Stimulated activated naive CD4-positive, alpha-beta T cell (primary cell): ENCODE results near the gene NRL.
"Not testable (repeated sequence)": the region's sequence is repeated elsewhere in the genome, so short reads cannot be mapped to it uniquely, and the experiment has no call there.

Source experiments
- DNase-seq, 6 experiments: peaks; one replicate each; lab custom pipeline; 2025; lab: John Stamatoyannopoulos, UW

The NRL gene

DNA sequence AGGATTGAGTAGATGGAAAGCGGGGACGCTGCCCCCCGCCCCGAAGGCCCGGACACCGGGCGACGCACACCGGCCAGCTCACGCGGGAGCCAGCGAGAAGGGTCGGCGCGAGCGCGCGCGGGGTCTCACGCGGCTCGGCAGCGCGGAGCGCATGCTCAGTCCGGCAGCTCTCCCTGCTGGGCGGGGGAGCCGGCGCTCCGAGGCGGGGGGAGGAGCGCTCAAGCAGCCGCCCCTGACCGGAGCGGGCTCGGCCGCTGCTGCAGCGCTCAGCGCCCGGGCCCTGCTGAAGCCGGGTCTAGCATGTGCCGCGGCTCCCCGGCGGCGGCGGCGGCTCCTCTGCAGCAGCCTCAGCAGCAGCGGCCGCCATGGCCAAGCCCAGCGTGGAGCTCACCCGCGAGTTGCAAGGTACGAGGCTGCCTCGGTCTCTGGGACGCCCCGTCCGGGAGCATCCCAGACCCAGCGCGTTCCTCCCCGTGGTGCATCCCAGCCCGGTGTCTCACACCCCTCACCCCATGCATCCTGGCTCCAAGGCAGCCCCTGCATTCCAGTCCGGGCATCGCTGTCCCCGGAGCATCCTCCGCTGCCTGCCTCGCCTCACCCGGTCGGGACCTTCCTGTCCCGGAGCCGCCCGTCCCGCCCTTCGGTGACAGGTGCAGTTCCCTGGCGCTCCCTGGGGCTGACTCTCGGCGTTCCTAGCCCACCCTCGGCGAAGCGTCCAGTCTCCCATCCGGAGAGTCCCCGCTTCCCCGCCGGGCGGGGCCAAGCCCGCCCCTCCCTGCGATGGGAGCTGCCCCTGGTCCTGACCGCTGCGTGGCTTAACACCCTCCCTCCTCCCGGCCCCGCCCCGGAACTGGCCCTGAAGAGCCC, 62.7 kb downstream of the NRL start, which contains the start of gene CARMIL3:
TSS of gene CARMIL3 (plus strand) at position 221 of the 867 bp plus-strand sequence. CDS start at position 366, 145 bp downstream.
- DNase-seq = peak; percentile 16 to 61 (median 49)

DNA sequence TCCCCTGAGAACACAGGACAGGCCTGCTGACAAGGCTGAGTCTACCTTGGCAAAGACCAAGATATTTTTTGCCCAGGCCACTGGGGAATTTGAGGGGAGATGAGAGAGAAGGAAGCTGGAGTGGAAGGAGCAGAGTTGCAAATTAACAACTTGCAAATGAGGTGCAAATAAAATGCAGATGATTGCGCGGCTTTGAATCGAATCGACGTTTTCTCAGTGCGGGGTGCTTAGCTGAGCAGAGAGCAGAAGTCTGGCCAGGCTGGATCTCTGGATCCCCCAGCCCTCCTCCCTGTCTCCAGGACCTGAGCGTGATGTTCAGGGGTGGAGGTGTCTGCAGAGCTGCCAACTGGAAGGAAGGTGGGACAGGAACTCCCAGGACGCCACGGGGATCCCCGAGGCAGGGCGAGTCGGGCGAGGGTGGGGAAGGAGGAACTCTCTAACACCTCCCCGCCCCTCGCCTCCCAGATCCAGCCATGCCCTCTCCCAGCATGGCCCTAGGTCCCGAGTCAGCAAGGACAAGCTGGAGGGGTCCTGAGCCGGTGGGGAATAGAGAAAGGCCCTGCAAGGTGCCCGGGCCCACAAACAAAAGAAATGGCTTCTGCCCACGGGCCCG, 63.5 kb downstream of the NRL start:
- peak in 2 of 6 experiments; percentile 13 to 32 for DNase-seq

DNA sequence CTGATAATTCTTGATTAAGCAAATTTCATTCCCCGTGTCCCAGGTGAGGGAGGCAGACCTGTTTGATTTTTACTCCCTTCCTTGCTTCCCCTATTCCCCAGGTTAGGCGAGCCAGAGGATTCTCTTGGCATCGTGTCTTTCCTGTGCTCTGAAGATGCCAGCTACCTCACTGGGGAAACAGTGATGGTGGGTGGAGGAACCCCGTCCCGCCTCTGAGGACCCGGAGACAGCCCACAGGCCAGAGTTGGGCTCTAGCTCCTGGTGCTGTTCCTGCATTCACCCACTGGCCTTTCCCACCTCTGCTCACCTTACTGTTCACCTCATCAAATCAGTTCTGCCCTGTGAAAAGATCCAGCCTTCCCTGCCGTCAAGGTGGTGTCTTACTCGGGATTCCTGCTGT, 64.0 kb downstream of the NRL start:
- DNase-seq = not testable (repeated sequence)

DNA sequence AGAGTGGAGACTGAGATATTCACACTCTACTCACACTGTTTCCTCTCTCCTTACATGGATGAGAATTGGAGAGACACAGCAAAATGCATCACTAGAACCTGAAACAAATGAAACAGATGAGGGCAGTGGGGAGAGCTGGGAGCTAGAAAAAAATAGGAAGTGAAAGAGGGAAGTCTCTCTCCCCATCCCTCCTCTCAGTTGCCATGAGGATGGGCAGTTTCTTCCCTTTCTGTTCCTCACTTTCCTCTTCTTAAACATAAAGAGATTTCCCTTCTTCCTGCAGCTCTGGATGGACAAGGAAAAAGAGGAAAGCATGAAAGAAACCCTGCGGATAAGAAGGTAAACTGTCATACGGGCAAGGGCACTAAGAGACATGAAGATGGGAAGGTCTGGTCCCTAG, 65.7 kb downstream of the NRL start:
- not testable (repeated sequence) for DNase-seq

DNA sequence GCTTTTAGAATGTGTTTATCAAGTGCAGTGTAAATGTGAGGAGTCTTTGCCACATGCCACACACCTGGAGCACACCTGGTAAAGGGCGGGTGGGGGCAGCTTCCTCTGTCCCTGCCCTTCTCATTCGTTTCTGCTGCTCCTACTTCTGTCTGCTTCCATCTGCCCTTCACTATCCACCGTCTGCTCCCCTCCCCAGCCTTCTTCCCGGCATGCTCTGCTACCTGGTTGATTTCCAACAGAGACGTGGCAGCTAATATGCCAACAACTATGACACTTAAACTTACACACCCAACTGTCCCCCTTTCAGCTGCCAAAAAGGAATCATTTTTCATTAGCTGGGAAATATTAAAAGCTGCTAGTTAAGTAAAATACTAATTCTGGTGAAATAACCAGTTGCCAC, 72.0 kb downstream of the NRL start:
- no peak for DNase-seq

DNA sequence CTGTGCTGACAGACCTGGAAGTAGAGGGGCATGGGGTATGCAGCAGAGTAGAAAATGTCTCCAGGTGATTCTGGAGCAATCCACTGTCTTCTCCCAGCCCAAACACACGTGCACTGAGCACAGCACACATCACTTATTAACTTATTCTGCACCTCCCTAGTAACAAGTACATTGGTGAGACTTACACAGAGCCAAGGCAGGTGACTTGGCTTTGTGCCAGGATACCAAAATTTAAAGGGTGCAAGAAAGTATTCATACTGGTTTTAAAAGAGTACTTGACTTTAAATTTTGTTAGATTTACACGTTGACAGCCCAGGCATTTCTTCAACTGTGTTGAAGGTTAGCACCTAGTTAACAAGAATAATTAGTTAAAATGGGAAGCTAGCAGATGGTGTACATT, 74.1 kb downstream of the NRL start:
- DNase-seq = no peak

DNA sequence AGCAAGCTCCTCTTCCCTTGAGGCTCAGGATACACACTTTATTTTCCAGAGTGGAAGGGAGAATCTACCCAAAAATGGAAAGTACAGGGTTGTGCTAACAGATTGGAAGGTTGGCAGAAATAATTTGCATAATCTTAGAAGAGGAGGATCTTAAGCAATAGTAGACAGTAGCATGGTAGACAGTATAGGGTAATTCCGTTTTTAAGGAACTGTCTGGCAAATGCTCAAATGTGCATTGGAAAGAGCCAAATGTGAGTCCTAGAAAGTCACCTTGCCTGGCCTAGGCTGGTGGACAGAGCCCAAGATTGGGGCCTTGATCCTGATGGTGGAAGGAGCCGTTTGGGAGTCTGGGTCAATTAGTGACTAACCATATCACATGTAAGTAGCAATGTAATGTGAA, 76.1 kb downstream of the NRL start:
- DNase-seq = no peak

DNA sequence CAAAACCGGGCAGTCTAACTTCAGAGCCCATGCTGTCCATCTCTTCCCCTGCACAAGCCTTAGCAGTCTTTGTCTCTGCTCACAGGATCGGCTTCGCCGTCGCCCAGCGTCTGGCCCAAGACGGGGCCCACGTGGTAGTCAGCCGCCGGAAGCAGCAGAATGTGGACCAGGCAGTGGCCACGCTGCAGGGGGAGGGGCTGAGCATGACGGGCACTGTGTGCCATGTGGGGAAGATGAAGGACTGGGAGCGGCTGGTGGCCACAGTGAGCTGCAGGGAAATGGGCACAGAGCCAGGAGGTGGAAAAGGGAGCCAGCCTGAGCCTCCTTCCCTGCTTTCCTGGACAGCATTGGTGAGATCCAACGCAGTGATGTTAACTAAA, 77.1 kb downstream of the NRL start:
- no peak for DNase-seq

DNA sequence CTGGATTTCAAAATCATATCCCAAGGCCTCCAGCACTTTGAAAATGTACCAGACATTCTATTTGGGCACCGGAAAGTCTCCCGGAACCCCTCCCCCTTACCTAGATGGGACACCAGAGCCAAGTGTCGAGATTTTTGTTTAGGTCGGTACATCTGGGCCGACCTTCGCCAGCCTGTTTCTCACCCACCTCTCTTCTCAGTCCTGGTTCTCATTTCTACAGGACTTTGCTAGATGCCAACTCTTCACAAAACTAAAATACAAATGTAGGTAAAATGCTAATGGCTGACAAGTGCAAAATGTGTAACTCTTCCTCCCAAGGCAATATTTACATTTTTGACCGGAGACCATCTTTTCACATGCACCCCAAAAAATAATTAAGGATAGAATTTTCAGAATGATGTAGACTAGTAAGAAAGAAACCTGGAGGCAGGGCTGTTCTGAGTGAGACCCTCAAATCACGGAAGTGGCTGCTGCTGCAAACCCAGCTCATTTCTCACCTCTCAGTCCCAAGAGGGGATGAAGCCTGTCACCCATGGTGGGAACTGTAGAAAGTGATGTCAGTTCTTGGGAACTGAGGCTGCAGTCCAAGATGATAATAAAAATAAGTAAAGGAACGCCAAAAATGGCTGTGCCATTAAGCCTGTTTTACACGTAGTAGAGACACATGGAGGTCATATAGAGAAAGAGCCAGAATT, 77.6 kb downstream of the NRL start:
- not testable (repeated sequence) for DNase-seq

DNA sequence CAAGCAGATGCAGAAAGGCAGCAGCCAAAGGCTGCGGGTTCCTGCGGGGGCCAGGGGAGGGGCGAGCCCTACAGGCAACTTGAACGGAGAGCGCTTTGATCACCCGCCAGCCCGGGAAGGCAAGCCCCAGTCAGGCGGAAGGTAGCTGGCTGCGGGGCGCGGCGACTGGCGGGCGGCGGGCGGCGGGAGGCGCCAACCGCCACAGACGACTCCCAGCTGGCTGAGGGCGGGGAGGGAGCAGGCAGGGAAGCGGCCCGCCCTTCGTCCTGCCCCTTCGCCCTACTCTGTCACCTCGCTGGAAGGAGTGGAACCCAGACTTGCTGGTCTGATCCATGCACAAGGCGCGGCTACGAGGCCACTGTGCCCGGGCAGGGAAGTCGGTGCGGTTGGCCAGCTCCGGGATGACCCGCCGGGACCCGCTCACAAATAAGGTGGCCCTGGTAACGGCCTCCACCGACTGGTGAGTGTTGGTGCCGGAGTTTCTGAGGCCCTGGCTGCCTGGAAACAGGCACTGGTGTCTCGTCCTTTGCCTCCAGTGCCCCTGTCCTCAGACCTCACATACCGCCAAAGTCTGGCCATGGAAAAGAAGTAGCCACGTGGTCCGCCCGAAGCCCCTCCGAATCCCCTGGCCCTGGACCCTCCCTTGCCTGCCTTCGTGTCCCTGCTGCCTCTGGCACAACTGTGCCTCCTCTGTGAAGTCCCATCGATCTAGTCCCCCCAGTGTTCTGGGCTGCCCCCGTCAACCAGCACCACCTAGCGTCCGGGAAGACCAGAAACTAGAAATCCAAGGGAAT, 78.4 kb downstream of the NRL start:
- DNase-seq = peak; percentile 50 to 72 (median 58)

DNA sequence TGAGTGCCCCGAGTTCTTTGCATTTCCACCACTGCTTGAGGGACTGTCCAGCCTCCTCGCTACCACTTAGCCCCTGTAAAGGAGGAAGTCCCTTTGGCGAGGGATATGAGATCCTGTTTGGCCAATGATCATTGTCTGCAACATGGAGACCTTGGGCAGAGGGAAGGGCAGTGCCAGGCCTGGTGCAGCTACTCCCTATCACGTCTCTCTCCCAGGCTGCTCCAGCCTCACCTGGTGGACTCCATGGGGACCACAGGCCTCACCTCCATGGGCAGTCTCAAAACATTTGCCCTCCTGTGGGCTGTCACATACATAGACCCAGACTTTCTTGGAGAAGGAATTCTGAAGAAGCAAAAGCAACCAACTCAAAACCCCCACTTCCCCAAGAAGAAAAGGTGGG, 79.0 kb downstream of the NRL start:
- DNase-seq = not testable (repeated sequence)

DNA sequence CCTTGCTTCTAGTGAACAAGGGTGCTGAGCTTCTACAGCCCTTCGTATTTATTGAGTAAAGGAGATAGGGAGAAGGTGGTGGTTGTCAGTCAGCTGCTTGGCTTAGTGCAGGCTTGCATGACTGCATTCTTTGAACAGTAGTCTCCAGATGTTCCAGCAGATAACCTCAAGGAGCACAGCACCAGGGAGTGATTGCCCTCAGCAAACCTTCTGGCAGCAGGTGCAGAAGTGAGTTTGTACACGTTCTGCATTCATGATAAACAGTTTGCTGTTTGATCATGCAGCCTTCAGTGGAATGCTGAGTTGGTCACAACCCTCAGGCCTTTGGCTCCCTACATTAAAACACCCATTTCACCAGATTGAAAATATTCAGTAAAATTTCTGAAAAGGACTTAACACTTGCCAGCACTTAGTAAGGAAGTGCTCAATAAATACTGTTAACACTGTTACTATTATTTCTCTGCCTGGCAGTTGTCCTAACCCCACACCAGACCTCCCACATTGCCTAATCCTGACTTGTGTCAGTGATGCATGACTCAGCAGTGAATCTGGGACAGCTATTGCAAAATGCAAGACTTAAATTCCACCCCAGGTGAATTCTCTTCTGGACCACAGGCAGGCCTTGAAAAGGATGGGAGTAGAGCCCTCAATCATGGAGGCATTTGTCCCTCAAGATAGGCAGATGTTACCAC, 81.9 kb downstream of the NRL start:
- no peak for DNase-seq

DNA sequence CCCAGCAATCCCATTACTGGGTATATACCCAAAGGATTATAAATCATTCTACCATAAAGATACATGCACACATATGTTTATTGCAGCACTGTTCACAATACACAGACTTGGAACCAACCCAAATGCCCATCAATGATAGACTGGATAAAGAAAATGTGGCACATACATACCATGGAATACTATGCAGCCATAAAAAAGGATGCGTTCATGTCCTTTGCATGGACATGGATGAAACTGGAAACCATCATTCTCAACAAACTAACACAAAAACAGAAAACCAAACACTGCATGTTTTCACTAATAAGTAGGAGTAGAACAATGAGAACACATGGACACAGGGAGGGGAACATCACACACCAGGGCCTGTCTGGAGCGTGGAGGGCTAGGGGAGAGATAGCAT, 83.4 kb downstream of the NRL start:
- not testable (repeated sequence) for DNase-seq

DNA sequence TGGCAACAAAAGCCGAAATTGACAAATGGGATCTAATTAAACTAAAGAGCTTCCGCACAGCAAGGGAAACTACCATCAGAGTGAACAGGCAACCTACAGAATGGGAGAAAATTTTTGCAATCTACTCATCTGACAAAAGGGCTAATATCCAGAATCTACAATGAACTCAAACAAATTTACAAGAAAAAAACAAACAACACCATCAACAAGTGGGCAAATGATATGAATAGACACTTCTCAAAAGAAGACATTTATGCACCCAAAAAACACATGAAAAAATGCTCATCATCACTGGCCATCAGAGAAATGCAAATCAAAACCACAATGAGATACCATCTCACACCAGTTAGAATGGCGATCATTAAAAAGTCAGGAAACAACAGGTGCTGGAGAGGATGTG, 85.1 kb downstream of the NRL start:
- DNase-seq = not testable (repeated sequence)
